Heart left ventricle (tissue), 13 donors: Measurements from ENCODE around the gene NXN.

Source experiments
- POLR2A ChIP-seq, 2 donors: fragments of 450-650 bp; IDR thresholded peaks; one replicate each; pipeline ENCODE4 v1.6.1; 2017; ENCODE audit warnings: antibody characterized with exemption in 2 of 2, mild to moderate bottlenecking in 2 of 2, moderate library complexity in 2 of 2
- TF ChIP-seq, protein P1 (sequence below), 12 donors: fragments of 200-600 bp; sonication (generic) in 4 of 12; IDR thresholded peaks; one replicate each; pipeline versions ENCODE4 v1.5.0 to v1.8.0; 2018 to 2022; ENCODE audit warnings: antibody characterized with exemption in 12 of 12, mild to moderate bottlenecking in 5 of 12
- donor health status: ischemic (EF 13 %, LVEDD 7.1; RV severe dilation, severe dysfunction).
- donor health status: DM: no; HTN: yes; CAD: no.
- donor health status: DM: no; HTN: no; CAD: no.
- donor health status: ischemic (EF 25% LVEDD 6.9; RV normal size, moderate dysfunction).
- donor health status: ischemic (EF 25% LVEDD 5.7; RV mildly dilated, moderate dysfunction).
- donor health status: ischemic (EF 35%, LVEDD 5.7; RV mildly dilated, moderate dysfunction).
- donor health status: nonischemic (EF 11% LVEDD 7.7; RV severe dilation, severe dysfunction).
- donor health status: DM: yes; HTN: yes; CAD: no.
- donor health status: PGD.
- donor health status: ischemic (EF 29% LVEDD 5.4; RV normal size, mild dysfunction).
- donor health status: nonischemic (EF 23%, LVEDD 6.1; RV moderate dilation, normal function).

DNA sequence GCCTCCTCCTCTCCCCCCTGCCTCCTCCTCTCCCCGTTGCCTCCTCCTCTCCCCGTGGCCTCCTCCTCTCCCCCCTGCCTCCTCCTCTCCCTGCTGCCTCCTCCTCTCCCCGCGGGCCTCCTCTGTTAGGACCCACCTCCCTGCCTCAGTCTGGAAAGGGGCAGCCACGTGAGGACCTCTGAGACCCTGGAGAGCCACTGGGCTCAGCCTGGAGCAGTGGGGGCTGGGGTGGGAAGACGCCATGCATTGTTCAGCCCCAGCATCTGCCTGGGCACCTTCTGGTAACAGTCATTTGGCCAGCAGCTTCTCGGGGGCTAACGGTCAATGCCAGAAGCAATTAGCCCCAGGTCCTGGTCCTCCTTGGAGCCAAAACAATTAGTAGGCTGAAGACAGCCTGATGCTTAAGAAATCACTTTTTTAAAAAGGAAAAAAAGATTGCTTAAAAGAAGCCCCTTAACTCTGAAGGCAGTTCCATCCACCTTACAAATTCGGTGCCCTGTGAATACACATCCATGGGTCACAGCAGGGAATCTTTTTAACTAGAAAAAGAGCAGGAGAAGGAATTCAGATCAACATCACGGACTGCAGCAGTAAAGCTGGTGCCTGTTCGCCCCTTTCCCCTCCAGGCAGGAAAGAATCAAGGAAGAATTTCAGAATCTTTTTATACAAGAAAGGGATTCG lies 29.8 kb downstream of the NXN start:
- TF ChIP-seq, protein P1, sequence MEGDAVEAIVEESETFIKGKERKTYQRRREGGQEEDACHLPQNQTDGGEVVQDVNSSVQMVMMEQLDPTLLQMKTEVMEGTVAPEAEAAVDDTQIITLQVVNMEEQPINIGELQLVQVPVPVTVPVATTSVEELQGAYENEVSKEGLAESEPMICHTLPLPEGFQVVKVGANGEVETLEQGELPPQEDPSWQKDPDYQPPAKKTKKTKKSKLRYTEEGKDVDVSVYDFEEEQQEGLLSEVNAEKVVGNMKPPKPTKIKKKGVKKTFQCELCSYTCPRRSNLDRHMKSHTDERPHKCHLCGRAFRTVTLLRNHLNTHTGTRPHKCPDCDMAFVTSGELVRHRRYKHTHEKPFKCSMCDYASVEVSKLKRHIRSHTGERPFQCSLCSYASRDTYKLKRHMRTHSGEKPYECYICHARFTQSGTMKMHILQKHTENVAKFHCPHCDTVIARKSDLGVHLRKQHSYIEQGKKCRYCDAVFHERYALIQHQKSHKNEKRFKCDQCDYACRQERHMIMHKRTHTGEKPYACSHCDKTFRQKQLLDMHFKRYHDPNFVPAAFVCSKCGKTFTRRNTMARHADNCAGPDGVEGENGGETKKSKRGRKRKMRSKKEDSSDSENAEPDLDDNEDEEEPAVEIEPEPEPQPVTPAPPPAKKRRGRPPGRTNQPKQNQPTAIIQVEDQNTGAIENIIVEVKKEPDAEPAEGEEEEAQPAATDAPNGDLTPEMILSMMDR (IDR thresholded peaks at IDR 0.05), result no peak
- TF ChIP-seq POLR2A (IDR thresholded peaks at IDR 0.05), result no peak
